Epithelial cell of proximal tubule (primary cell): ENCODE results near the gene FEN1. TPM values are rescaled to one million over a fixed set of nuclear protein-coding genes. Genes with fewer than 3 reads are reported as not detected.

Source experiments
- DNase-seq: peaks from one replicate; pipeline ENCODE4 v3.0.0-alpha.2; 2011; ENCODE audit warnings: low read depth
- H3K4me3 ChIP-seq: 2 replicates; pipeline ENCODE4 v1.5.1; 2011; ENCODE audit warnings: low read depth, mild to moderate bottlenecking, low read length
- total RNA-seq: library from RNA; depleted of rRNA; stranded (reverse); fragments of >200 nt; gene quantifications from 2 replicates; pipeline ENCODE4 v1.2.3, GENCODE V29; 2015
- TF ChIP-seq, protein P1 (sequence below): conservative IDR thresholded peaks from 2 replicates; pipeline ENCODE4 v1.5.1; 2012; ENCODE audit warnings: low read depth, mild to moderate bottlenecking, low read length

The FEN1 gene
- total RNA-seq, 1 donor from 2014 or later, result 70.6 TPM

DNA sequence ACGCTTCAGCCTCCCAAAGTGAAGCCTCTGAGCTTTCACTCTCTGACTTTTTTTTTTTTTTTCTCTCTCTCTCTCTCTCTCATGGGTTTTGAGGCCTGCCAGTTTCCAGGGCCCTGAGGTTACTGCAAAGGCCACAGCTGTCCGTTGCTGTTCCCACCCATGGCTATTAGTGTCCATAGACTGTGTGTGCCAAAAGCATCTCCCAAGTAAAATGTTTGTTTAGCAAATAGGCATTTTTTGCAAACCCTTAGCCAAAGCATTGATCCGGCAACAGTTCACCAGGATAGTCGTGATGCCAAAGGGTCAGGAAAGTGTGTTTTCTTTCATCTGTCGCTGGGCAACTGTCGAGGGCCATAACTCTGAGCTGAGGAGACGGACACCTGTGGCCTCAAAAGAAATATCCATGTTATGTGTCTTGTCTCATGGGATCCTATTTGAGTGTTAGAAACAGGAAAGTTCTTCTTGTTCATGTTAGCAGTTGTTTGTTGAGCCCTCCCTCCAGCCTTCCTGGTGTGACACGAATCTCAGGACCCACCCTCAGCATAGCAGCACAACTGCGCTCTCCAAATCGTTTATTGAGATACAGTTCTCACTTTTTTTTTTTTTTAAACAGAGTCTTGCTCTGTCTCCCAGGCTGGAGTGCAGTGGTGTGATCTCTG, 53.8 kb downstream of the FEN1 start:
- DNase-seq, result no peak
- TF ChIP-seq, protein P1, sequence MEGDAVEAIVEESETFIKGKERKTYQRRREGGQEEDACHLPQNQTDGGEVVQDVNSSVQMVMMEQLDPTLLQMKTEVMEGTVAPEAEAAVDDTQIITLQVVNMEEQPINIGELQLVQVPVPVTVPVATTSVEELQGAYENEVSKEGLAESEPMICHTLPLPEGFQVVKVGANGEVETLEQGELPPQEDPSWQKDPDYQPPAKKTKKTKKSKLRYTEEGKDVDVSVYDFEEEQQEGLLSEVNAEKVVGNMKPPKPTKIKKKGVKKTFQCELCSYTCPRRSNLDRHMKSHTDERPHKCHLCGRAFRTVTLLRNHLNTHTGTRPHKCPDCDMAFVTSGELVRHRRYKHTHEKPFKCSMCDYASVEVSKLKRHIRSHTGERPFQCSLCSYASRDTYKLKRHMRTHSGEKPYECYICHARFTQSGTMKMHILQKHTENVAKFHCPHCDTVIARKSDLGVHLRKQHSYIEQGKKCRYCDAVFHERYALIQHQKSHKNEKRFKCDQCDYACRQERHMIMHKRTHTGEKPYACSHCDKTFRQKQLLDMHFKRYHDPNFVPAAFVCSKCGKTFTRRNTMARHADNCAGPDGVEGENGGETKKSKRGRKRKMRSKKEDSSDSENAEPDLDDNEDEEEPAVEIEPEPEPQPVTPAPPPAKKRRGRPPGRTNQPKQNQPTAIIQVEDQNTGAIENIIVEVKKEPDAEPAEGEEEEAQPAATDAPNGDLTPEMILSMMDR, result no peak
- H3K4me3 ChIP-seq, result no peak overlapping the region

Other genes with a start within 250 kb of the FEN1 start
- 0.23 TPM in 1 of 2 replicates, not detected in the other for gene SYT7, start 211.8 kb upstream of the FEN1 start, total RNA-seq
- gene DAGLA, start 112.5 kb upstream of the FEN1 start, total RNA-seq, result 4.5 and 7.3 TPM in 2 replicates
- 7.6 and 25.0 TPM in 2 replicates for gene MYRF, start 40.3 kb upstream of the FEN1 start, total RNA-seq
- gene TMEM258, start 312 bp upstream of the FEN1 start, total RNA-seq, result 95.1 and 102 TPM in 2 replicates
- 64.6 and 100 TPM in 2 replicates for gene FADS1, start 24.1 kb downstream of the FEN1 start, total RNA-seq
- gene FADS2, start 35.4 kb downstream of the FEN1 start, total RNA-seq, result 169 and 442 TPM in 2 replicates
- gene FADS3, start 98.6 kb downstream of the FEN1 start, total RNA-seq, result 40.7 and 48.0 TPM in 2 replicates
- 0.12 and 0.22 TPM in 2 replicates for gene RAB3IL1, start 124.7 kb downstream of the FEN1 start, total RNA-seq
- 0.12 TPM in 1 of 2 replicates, not detected in the other for gene BEST1, start 157.4 kb downstream of the FEN1 start, total RNA-seq
- 518 and 789 TPM in 2 replicates for gene FTH1, start 174.7 kb downstream of the FEN1 start, total RNA-seq